ENCODE data around the gene DPY19L1.

GRCh38 chr7:34949361-34949760, 87.9 kb downstream of the DPY19L1 start:
- TF ChIP-seq CTCF (IDR thresholded peaks at IDR 0.05 in 8 of 11, conservative IDR thresholded peaks at IDR 0.05 in 3 of 11): no peak
- TF ChIP-seq POLR2AphosphoS5 (IDR thresholded peaks at IDR 0.05): no peak
- no peak for TF ChIP-seq POLR2A (IDR thresholded peaks at IDR 0.05)

All from spleen (tissue), 7 donors.